Activated CD4-positive, alpha-beta T cell treated with anti-CD3 and anti-CD28 coated beads for 24 hours (primary cell): ENCODE data around the gene RALY.
A peak's percentile ranks its signal among the peaks of the same experiment; 100 is the strongest.

Experiments used
- DNase-seq, 2 donors: peaks; one replicate each; pipeline ENCODE4 v3.0.0-alpha.2; 2020; ENCODE audit warnings: low read depth in 2 of 2

RALY gene

DNA sequence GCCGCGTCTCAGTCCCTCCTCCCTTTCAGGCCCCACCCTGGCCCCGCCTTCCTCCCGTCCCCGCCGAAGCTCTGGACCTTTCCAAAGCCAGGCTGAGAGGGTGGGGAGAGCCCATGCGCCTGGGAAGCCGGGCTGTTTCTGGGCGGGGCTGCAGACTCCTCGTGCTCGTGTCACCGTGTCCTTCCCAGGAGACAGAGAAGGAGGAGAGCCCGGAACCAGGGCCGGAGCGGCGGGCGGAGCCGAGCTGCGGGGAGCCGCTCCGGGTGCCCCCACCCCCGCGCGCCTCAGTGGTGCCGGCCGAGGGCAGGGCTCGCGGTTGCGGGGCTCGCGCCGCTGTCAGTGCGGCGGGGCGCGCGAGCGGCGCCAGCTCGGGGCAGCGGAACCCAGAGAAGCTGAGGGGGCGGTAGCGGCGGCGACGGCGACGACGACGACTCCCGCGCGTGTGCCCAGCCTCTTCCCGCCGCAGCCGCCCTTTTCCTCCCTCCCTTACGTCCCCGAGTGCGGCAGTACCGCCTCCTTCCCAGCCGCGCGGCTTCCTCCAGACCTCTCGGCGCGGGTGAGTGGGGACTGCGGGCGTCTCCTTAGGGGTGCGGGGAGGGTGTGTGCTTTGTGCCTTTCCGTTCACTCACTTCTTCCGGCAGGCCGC lies at the start of gene RALY:
RALY (plus strand) TSS at position 336 of the 646 bp plus-strand sequence. CDS start 78,164 bp downstream, outside the sequence.
- DNase-seq: peak; percentile 94

DNA sequence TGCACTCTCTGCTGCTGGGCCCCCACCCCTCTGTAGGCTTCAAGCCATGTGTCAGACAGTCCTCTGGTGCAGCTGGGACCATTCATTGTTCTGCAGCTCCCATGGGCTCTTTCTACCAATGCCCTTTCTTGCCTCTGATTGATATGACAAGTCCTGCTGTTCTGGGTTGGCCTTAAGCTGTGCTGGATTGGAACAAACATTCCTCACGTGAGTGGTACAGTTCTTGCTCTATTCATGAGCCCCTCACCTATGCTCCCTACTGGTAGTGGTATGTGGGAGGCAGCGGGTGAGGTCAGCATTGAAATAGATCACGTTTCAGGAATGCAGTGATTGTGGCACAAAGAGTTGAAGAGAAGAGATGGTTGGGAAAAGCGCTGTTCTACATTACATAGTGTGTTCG lies 48.8 kb upstream of the RALY start:
- DNase-seq: no peak

DNA sequence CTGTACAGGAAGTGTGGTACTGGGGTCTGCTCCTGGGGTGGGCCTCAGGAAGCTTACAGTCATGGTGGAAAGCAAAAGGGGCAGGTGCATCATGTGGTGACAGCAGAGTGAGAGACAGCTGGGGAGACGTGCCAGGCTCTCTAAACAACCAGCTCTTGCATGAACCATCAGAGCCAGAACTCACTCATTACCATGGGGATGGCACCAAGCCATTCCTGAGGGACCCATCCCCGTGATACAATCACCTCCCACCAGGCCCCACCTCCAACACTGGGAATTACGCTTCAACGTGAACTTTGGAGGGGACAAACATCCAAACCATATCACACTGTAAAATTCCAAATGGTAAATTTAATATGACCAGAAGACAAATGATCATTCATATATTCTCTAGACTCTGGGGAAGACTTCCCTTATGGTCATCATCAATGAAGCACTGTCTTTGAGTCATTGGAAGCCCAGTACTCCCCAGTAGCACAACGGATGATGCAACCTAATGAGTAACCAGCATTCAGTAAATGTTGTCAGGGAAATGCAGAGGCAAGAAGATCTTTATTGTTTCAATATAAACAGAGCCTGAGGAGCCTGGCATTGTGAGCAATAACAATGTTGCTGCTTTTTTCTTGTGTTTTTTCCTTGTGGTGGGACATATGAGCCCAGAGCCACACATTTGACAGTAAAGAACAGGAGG lies 48.2 kb upstream of the RALY start:
- no peak for DNase-seq

DNA sequence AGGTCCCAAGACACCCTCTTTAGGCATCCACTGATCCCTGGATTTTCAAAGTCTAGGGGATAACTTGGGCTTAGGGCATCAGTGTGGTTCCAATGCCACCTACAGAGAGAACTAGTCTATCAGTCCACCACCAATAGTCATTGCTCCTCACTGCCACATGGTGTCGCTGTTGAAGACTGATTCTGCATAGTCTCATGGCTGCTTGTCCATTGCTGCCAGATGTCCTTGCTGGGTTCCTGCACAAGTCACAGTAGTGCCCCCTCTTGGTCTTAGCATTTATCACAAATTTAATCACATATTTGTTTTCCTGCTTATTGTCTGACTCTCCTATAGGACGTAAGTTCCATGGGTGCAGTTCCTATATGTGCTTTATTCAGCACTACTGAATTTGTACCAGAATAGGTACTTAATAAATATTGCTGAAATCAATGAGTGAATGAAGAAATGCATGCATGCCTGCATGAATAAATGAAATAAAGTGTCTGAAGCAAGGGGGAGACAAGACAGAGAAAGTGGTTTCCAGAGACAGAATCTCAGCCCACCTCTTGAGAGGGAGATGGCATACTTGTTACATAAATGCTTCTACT lies 45.9 kb upstream of the RALY start:
- DNase-seq: peak; percentile 4 to 40

DNA sequence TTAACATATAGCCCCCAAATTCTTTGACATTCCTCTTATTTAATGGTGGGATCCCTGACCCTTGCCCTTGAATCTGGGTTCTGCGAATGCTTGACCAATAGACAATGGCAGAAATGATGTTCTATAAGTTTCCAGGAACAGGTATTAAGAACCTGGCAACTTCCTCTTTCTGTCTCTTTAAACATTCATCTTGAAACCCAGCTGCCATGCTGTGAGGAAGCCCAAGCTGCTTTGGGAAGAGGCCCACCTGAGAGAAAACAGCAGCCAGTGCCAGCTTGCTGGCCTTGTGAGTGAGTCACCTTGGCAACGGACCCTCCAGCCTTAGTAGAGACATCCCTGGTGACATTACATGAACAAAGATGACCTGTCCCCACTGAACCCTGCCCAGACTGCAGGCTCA lies 45.2 kb upstream of the RALY start:
- DNase-seq: no peak

DNA sequence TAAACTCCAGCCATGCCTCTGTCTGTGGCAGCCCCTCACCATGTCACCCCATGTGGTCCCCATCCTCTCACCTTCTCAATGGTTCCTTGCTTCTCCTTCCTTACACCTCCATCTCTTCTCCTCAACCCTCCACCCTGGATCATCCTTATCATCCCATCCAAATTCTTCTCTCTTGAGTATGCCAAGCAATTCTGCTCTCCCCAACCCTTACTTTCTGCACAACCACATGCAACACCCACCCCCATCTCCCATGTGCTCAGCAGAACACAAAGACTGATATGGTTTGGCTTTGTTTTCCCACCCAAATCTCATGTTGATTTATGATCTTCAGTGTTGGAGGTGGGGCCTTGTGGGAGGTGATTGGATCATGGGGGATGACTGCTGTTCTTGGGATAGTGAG lies 42.5 kb upstream of the RALY start:
- DNase-seq: no peak

DNA sequence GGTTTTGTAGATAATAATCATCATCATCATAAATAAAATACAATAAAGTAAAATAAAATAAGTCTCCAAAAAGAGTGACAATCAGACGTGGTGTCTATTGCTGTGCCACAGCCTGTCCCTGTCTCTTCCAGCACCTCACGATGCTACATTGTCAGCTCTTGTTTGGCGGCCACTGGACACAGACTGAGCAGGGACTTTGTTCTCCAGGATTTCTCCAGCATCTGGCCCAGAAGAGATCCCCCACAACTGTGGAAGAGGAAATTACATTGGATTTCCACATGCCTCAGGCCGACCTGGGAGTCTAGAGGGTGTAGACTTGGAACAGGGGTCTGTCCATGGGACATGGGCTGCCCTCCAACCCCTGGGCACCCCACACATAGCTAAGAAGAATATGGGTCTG lies 39.2 kb upstream of the RALY start:
- DNase-seq: no peak

DNA sequence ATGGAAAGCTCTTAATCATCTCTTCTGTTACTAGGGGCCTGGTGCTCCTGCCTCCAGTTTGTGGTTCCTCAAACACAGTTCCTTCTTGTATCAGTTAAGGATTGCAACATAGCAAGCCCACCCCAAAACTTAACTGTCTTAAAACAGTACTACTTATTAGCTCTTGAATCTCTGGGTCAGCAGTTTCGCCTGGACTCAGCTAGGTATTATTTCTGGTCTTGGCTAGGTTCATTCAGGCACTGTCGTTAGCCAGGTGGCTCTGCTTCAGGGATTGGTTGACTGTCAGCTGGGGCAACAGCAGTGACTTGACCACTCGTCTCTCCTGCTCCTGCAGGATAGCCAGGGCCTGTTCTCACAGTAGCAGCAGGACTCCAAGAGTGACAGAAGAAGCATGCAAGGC lies 30.0 kb upstream of the RALY start:
- no peak for DNase-seq

DNA sequence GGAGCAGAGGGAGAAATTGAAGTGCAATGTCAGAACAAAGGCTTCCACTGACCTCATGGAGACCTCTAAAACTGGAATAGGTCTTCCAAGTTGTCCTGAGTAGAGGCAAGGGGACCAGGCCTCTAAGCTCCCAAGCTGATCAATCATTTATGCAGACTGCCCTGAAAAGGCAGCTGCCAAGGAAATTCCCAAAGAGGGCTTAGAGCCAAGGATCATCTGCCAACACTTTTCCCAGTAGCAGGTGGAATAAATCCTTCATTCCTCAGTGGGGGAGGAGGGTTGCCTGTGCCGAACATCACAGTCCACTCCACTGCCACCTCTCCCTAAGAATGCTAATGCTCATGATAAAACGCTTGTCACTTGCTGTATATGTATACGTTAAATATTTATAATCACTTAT lies 29.3 kb upstream of the RALY start:
- no peak for DNase-seq

DNA sequence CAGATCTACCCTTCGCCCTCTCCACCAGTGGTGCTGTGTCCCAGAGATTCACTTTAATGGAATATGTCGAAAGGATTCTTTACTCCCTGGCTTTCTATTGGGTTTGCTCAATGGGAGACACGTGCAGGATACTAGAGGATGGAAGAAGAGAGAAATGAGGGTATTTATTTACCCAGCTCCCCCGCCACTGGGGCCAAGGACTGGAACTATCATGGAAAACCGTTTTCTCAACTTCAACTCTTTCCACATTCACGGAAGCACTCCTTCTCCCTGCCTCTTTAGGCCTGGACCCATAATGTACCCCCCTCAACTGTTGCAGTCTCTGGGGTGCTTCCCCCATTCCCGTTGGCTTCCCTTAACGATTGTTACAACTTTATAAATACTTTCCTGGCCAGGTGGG lies 26.6 kb upstream of the RALY start:
- DNase-seq: no peak

DNA sequence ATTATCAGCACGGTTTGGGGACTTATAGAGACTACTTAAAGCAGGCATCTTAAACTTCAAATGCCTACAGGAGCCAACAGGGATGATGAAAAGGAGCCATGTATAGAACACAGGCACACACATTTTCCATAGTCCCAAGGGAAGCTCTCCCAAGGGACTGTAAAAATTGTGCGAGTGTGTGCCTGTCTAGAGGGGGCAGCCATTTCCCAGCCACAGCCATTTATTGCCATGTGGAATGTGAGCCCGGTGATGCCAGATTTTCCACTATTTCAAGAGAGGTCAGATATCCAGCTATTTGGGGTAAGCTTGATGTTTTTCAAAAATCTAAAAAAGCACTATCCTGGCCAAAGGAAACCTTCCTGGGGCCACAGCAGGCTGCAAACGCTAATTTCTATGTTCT lies 24.1 kb upstream of the RALY start:
- no peak for DNase-seq

DNA sequence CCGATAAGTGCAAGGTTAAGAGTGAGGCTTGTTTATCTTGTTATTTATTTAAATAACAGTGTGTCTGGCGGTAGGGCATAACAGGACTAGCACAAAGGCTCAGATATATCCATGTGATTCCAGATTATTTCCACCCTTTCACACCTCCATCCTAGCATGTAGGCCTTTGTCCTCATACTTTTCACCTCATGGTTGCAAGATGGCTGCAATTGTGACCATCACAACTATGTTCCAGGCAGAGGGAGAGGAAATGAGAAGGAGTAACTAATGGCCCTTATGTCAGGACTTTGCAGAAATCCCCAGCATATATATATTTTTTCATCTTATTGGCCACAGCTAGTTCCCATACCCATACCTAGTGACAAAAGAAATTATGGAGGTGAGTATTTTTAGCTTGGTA lies 23.5 kb upstream of the RALY start:
- no peak for DNase-seq

DNA sequence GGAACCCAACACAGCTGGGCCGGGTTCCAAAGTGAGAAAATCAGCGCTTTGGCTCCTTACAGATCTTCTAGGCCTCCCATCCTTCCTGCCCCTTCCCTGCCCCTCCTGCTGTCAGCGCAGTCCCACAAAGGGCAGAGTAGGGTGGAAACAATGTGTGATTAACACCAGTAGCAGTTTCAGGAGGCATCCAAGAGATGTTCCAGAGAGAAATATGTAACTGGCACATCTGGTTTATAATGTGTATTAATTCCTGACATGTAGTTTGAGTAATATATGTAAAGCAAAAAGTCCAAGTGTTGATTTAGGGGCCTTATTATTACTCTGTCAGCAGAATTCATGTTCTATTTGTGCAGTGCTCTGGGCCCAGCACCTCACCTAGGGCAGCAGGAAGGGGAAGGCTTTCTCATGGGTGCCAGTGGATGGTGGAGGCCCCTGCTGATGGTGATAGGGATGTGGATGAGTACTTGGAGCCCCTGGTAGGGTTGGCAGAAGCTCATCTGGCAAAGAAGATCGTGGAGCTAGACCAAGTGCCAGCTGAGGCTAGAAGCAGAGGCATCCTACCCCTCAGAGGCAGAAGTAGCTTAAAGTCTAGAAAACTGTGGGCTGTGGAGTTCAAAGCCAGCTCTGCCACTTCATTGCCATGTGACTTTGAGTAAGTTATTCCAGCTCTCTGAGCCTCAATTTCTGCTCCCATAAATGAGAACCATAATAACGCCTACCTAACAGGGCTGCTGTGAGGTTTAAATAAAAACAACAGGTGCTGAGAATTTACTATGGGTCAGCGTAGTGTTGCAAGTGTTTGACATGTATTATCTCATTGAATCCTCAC lies 22.4 kb upstream of the RALY start:
- DNase-seq: no peak

DNA sequence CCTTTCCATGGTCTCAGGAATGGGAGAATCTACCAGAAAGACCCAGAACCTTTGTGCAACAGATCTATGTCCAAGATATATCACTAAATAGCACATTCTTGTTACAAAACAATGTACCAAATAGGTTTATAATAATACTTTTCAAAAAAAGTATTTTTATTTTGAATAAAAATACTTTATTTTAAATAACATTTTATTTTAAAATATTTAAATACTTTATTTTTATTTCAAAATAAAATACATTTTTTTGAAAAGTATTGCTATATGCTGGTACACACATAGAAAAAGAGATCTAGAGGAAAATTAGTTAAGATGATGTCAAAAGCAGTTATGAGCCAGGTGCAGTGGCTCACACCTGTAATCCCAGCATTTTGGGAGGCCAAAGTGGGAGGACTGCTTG lies 16.8 kb upstream of the RALY start:
- no peak for DNase-seq

DNA sequence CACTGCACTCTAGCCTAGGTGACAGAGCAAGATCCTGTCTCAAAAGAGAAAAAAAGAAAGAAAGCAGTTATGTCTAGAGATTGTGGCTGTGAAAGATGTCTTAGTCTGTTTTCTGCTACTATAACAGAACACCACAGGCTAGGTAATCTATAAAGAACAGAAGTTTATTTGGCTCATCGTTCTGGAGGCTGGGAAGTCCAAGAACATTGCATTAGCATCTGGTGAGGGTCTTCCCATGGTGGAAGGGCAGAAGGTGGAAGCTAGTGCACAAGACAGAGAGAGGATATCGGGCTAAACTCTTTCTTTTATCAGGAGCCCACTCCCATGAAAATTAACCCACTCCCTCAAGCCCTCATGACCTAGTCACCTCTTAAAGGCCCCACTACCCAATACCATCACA lies 16.2 kb upstream of the RALY start:
- no peak for DNase-seq

DNA sequence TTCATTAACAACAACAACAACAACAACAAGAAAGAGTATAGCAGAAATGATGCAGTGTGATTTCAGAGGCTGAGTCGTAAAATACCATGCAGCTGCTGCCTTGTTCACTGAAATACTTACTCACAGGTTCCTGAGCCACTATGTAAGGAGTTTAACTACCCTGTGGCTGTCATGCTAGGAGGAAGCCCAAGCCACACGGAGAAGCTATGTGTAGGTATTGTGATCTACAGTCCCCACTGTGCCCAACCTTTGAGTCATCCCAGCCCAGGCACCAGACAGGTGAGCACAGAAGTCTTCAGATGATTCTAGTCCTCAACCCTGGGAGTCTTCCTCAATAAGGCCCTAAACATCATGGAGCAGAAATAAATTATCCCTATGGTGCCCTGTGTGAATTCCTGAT lies 14.6 kb upstream of the RALY start:
- DNase-seq: no peak

DNA sequence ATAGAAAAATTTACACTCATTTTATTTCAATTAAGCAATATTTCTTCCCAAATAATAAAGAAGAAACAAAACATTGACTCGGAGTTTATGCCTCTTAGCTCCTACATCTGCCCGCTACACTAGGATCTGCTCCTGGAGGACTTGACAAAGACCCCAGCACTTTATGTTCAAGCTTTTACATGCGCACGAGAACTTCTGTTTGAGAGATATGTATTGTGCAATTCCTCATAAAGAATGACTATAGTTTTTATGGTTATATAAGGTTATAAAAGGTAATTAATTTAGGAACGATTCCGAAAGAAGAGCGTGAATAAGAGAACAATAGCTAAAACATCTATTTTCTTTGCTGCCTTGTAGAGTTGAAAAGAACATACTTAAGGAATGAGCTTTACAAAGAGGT lies 12.4 kb upstream of the RALY start:
- no peak for DNase-seq

DNA sequence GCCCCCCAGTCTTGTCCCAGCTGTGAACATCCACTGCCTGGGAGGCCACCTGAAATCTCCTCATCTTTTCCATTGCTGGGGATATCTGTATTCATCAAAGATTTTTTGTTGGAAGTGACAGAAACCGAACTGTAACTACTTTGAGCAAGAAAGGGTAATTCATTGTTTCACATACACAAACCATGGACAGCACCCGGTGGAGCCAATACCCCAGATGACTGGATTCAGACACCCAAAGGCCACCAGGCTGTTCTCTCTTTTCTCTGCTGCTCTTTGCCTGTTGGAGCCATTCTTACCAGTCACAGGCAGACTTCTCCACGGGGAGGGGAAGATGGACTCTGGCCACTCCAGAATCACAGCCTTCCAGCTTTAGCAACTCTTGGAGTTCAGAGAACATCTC lies 11.7 kb upstream of the RALY start:
- no peak for DNase-seq

DNA sequence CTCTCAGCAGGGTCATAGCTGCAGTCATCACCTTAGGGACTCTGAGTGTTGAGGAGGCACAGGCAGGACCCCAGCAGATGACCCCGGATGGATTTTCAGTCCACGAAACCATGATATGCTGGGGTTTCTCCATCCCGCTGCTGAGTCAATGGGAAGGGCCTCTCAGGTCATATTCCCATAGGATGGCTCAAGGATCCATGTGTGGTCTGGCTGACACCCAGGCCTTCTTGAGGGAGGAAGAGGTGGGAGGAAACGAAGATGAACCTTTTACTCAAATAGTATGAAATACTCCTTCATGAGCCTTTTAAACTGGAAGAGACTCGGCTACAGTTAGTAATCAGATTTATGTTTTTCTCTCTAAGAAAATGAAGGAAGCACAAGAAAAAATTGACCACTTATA lies 10.3 kb upstream of the RALY start:
- no peak for DNase-seq

DNA sequence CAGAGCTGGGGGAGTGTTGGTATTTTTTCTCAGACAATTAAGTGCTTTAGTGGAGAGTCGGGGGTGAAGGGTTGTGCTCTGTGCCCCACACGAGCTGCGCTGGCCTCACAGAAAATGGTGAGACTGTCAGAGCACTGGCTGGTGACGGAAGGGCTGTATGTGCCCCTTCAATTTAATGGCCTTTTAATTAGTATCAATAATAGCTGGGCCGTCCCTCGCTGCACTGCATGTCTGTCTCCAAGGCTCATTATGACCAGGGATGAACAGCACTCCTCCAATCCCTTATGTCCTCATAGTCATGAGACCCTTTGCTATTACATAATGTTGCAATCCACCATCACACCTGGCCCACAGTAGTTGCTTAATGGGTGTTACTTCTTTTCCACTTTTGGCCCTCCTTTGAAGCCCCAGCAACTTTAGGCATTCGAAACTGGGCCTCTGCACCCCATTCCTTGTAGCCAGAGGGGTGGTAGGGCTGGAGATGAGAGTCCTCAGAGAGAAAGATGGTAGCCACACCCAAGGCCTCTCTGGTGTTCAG lies 9.5 kb upstream of the RALY start:
- no peak for DNase-seq

DNA sequence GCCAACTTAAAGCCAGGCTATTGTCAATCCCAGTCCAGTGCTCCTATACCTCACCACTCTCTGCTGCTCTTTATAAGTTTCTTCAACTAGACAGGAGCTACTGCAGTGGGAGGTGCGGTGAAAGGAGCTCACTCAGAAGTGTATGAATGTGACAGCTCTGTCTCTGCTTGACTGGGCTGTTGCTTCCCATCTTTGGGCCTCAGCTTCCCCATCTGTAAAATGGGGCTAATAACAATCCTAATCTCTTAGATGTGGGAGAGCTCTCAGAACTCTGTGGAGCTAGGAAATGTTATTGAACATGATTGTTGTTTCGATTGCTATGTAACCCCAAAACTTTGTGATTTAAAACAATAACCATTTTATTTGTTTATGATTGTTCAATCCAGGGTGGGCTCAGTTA lies 8.4 kb upstream of the RALY start:
- no peak for DNase-seq

DNA sequence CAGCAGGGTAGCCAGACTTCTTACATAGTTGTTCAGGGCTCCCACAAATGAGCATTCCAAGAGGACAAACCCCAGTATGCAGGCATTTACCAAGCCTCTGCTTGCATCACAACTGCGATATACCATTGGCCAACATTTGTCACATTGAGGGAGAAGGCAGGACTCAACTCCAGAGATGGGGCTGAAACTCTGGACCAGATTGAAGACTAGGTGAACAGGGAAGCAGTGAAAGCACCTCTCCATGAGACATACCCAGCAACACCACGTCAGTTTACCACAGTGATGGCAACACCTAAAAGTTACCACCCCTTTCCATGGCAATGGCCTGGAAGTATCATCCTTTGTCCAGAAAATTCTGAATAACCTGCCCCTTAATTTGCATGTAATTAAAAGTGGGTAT lies 7.9 kb upstream of the RALY start:
- no peak for DNase-seq
